Smooth muscle cell of the brain vasculature (primary cell): ENCODE measurements around the gene SMDT1.
"Not testable (repeated sequence)": the region's sequence is repeated elsewhere in the genome, so short reads cannot be mapped to it uniquely, and the experiment has no call there.

Source experiments
- DNase-seq: peaks from one replicate; pipeline ENCODE4 v3.0.0-alpha.2; 2012; ENCODE audit warnings: low read depth, low spot score

The SMDT1 gene

GRCh38 chr22:42111798-42112197, 32.3 kb downstream of the SMDT1 start:
- DNase-seq = no peak

- not testable (repeated sequence) for DNase-seq
Measured at GRCh38 chr22:42112793-42113192, 33.3 kb downstream of the SMDT1 start.

- no peak for DNase-seq
Measured at GRCh38 chr22:42114721-42115120, 35.2 kb downstream of the SMDT1 start.

GRCh38 chr22:42115420-42115830, 35.9 kb downstream of the SMDT1 start:
- not testable (repeated sequence) for DNase-seq

GRCh38 chr22:42116848-42117424, 37.4 kb downstream of the SMDT1 start:
- DNase-seq = no peak

- DNase-seq = not testable (repeated sequence)
Measured at GRCh38 chr22:42120231-42121021, 40.9 kb downstream of the SMDT1 start.

GRCh38 chr22:42123529-42123928, 44.0 kb downstream of the SMDT1 start:
- not testable (repeated sequence) for DNase-seq

- no peak for DNase-seq
Measured at GRCh38 chr22:42127606-42128005, 48.1 kb downstream of the SMDT1 start.

GRCh38 chr22:42128007-42128406, 48.5 kb downstream of the SMDT1 start:
- not testable (repeated sequence) for DNase-seq

- not testable (repeated sequence) for DNase-seq
Measured at GRCh38 chr22:42128776-42129694, 49.5 kb downstream of the SMDT1 start.

GRCh38 chr22:42130182-42130581, 50.7 kb downstream of the SMDT1 start:
- DNase-seq = not testable (repeated sequence)

GRCh38 chr22:42130639-42131431, 51.3 kb downstream of the SMDT1 start, which contains the start of gene CYP2D6:
Gene CYP2D6 (minus strand): TSS chr22:42130810. CDS start chr22:42130791, 19 bp downstream.
- not testable (repeated sequence) for DNase-seq

GRCh38 chr22:42131562-42131961, 52.1 kb downstream of the SMDT1 start:
- no peak for DNase-seq

GRCh38 chr22:42132457-42132856, 53.0 kb downstream of the SMDT1 start:
- no peak for DNase-seq
